Measurements from ENCODE around the gene FARP1. TPM values are rescaled to one million over a fixed set of nuclear protein-coding genes. Genes with fewer than 3 reads are reported as not detected.

Gene FARP1
- total and polyA plus RNA-seq, 2 of the 8 experiments (the other 6 are each of a cell fraction or from before 2014, with no cell fraction given): 24.7 to 104 TPM

- TF ChIP-seq JUND (IDR thresholded peaks at IDR 0.05; ENCODE audit: low read length) (no peak), SAP30 (IDR thresholded peaks at IDR 0.05; ENCODE audit: insufficient read depth, insufficient replicate concordance, low read length) (no peak), POLR2A (IDR thresholded peaks at IDR 0.05; ENCODE audit: control extremely low read depth in 1 of 2, low read depth in 2 of 2, low read length in 2 of 2) (no peak), BACH1 (IDR thresholded peaks at IDR 0.05; ENCODE audit: low read length) (no peak), USF2 (IDR thresholded peaks at IDR 0.05; ENCODE audit: low read length) (no peak), ATF3 (IDR thresholded peaks at IDR 0.05; ENCODE audit: insufficient read depth, low read depth, low read length) (no peak)
These were observed 44.5 kb downstream of the FARP1 start (continued) for GRCh38 chr13:98187155-98187964.

Measured in H1 (cell line).